OCI-M2 (cell line): ENCODE data around the gene GCDH.
"Not testable (repeated sequence)": the region's sequence is repeated elsewhere in the genome, so short reads cannot be mapped to it uniquely, and the experiment has no call there.

Experiments used
- DNase-seq: peaks from one replicate; lab custom pipeline; 2025; ENCODE audit not compliant: unreplicated experiment; lab: John Stamatoyannopoulos, UW

The GCDH gene

GRCh38 chr19:12899891-12900518 lies 9.0 kb downstream of the GCDH start:
- DNase-seq, result no peak

- no peak for DNase-seq
These were observed 16.2 kb downstream of the GCDH start for GRCh38 chr19:12907166-12907565.

GRCh38 chr19:12912571-12912970 lies 21.6 kb downstream of the GCDH start:
- DNase-seq, result no peak

- no peak for DNase-seq
These were observed 22.1 kb downstream of the GCDH start for GRCh38 chr19:12913011-12913561.

GRCh38 chr19:12913851-12914690 lies 23.1 kb downstream of the GCDH start:
- DNase-seq, result no peak

- DNase-seq, result not testable (repeated sequence)
These were observed 24.9 kb downstream of the GCDH start for GRCh38 chr19:12915860-12916259.

GRCh38 chr19:12918253-12918652 lies 27.3 kb downstream of the GCDH start:
- DNase-seq, result no peak

- no peak for DNase-seq
These were observed 30.1 kb downstream of the GCDH start for GRCh38 chr19:12921047-12921446.

- no peak for DNase-seq
These were observed 32.0 kb downstream of the GCDH start for GRCh38 chr19:12922959-12923358.

GRCh38 chr19:12924621-12925310 lies 33.8 kb downstream of the GCDH start:
- DNase-seq, result no peak

- DNase-seq, result no peak
These were observed 39.2 kb downstream of the GCDH start for GRCh38 chr19:12930002-12930645.

- DNase-seq, result no peak
These were observed 41.7 kb downstream of the GCDH start for GRCh38 chr19:12932392-12933286.

- peak; percentile 70 for DNase-seq
These were observed 42.5 kb downstream of the GCDH start, which contains the start of gene FARSA for GRCh38 chr19:12933287-12934072. FARSA (minus strand) TSS chr19:12933711; CDS start chr19:12933696, 15 bp downstream.

- no peak for DNase-seq
These were observed 44.1 kb downstream of the GCDH start for GRCh38 chr19:12935071-12935470.

GRCh38 chr19:12936582-12936981 lies 45.6 kb downstream of the GCDH start:
- DNase-seq, result no peak

- no peak for DNase-seq
These were observed 46.4 kb downstream of the GCDH start for GRCh38 chr19:12937093-12937926.

GRCh38 chr19:12937927-12938778 lies 47.2 kb downstream of the GCDH start, which contains the start of gene CALR:
CALR (plus strand) TSS chr19:12938609; CDS start chr19:12938680, 71 bp downstream.
- peak; percentile 72 for DNase-seq
